ENCODE results near the gene MYH9.
"Not testable (repeated sequence)": the region's sequence is repeated elsewhere in the genome, so short reads cannot be mapped to it uniquely, and the experiment has no call there.

The MYH9 gene

DNA sequence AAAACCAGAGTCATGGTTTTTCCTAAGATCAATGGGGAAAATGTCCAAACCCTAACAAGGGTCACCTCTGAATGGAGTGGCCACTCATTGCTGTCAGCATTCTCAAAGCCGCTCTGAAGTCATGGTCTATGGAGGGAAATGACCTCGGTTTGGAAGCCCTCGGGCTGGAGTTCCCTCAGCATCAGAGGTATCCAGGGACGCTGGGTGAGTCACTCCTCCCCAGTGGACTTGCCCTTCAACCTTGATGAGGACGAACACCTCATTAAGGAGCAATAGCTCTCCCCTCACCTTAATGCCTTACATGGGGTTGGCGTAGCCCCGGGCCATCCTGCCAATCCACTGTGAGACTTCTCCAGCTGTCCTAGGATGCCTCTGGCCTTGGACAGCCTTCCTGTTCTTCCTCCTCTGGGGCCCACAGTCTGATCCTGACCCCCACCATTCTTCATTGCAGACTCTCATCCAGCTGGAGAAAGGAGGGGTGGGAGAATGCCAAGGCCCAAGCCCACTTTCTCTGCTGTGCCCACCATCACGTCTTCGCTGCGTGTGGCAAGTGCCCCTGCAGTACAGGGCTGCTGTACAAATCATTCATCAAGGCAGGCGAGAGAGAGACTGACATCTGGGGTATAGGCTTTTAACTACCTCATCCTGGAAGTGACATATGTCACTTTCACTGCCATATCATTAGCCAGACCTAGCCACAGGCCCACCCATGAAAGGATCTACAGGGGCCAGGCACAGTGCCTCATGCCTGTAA is 25.4 kb upstream of the MYH9 start:
- no peak for DNase-seq

- no peak for DNase-seq
Measured at GRCh38 chr22:36411589-36412258, 24.0 kb upstream of the MYH9 start.

DNA sequence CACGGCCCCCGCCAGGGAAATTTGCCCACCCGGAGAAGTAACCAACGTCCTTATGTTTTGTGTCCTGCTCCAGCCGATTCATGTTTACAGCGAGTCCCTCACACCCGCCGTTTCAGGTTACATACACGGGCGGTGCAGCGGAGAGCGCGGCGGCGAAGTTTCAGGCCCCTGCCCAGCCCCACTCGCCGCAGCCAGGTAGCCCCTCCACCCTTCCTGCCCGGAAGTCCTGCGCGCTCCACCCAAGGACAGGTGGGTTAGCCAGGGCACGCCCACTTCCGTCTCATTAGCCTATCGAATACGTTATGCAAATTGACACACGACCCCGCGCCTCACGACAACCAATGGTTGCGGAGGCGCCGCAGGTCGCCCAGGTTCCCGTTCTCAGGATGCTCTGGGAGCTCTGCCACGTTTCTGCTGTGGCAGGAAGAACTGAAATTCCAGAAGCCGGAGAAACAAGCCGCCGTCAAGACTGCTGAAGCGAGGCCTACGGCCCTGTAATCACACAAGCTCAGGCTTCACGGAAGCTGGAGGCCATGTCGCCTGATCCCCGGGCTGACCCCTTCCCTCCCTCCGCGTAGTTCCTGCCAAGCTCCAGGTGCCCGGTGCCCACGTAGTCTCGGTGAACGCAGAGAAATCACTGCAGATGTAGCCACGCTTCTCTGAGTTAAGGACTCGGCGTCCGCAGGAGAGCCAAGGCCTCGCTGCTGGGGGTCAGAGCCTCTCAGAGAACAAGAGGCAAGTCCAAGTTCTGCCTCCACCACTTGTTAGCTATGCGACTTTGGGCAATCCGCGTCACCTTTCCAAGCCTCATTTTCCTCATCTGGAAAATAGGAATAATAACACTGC is 22.4 kb upstream of the MYH9 start:
- DNase-seq: peak; percentile 97

DNA sequence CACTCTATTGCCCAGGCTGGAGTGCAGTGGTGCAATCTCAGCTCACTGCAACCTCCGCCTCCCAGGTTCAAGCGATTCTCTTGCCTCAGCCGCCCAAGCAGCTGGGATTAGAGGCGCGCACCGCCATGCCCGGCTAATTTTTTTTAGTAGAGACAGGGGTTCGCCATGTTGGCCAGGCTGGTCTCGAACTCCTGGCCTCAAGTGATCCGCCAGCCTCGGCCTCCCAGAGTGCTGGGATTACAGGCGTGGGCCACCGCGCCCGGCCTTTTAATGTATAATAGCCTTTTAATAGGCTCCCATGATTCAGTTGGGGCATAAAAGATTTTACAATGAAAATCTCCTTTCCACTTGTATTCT is 21.8 kb upstream of the MYH9 start:
- DNase-seq: not testable (repeated sequence)

- DNase-seq: no peak
Measured at GRCh38 chr22:36409056-36409455, 21.3 kb upstream of the MYH9 start.

DNA sequence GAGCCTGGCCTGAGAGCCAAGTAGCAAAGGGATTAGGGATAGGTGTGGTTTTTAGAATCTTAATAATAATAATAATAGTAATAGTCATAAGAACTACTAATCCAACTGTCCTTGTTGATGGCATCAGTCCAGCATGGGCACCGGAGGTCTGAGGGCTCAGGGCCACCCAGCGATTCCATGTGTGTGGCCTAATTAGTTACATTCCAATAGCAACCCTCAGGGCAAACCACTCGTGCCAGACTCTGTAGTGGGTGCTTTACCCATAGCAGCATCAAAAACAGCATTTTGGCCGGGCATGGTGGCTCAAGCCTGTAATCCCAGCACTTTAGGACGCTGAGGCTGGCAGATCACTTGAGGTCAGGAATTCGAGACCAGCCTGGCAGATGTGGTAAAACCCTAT is 19.0 kb upstream of the MYH9 start:
- DNase-seq: no peak

DNA sequence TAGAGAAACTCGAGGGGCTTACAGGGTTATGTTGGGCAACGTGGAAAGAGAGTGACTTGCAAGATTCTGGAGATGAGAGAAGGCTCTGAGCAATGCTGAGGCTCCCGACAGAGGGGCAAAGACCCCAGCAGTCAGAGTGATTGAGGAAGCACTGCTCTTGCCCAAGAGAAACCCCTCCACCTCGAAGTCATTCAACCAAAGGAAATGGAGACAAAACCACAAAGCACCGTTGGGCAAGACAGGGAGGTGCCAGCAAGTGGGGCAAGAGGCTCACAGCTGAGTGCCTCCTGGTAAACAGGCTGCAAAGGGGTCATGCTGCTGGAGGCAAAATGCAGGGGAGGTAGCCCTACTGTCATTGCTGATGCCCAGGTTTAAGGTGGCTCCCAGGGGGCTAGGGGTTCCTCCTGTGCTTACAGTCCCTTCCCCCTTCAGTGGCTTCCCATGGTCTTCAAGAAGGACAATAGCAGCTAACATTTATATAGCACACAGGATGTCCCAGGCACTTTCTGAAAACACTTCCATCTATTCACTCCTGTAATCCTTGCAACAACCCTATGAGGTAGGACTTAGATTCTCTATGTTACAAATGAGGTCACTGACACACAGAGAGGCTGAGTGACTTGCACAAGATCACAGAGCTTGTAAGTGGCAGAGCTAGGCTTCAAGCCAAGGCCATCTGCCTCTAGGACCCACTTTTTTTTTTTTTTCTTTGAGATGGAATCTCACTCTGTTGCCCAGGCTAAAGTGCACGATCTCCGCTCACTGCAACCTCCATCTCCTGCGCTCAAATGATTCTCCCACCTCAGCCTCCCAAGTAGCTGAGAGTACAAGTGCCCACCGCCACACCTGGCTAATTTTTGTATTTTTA is 18.1 kb upstream of the MYH9 start:
- DNase-seq: no peak

DNA sequence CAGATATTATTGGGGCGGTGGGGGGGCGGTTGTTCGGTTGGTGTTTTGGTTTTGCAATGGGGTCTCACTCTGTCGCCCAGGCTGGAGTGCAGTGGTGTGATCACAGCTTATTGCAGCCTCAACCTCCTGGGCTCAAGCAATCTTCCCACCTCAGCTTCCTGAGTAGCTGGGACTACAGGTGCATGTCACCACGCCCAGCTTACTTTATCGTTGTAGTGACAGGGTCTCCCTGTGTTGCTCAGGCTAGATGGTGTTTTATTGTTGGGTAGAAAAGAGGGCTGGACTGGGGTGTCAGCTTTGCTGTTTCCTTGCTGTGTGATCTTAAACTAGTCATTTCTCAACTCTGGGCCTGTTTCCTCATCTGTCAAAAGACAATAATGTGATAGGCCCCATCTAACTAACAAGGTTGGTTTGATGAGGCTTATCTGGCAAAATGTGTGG is 17.5 kb upstream of the MYH9 start:
- DNase-seq: no peak

- no peak for DNase-seq
Measured at GRCh38 chr22:36404446-36404845, 16.7 kb upstream of the MYH9 start.

- DNase-seq: no peak
Measured at GRCh38 chr22:36399472-36399778, 11.7 kb upstream of the MYH9 start.

- DNase-seq: no peak
Measured at GRCh38 chr22:36398601-36399471, 11.1 kb upstream of the MYH9 start.

DNA sequence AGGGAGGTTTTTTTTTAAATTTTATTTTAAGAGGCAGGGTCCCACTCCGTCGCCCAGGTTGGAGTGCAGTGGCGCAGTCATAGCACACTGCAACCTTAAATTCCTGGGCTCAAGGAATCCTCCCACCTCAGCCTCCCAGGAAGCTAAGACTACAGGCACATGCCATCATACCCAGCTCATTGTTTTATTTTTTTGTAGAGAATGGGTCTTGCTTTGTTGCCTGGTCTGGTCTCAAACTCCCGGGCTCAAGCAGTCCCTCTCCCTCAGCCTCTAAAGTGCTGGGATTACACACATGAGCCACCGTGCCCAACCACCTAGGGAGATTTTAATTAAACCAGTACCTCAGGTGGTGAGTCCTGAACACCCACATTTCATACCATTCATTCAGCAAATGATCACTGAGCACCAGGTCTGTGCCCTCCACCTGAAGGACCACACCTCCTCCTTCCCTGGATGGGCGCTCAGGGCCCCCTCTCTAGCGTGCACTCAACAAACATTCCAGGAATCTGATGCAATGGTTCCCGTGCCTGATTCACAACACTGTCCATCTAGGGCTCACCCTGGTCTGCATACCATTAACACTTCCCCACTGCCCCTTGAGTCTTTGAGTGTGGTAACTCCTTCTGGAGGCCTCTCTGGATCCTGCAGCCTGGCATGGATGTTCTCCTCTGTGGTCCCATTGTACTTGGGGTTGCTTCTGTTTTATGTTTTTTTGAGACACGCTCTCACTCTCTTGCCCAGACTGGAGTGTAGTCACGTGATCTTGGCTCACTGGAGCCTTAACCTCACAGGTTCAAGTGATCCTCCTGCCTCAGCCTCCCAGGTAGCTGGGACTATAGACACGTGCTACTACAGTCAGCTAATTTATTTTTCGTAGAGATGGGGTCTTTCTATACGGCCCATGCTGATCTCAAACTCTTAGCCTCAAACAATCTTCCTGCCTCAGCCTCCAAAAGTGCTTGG is 9.6 kb upstream of the MYH9 start:
- no peak for DNase-seq

- no peak for DNase-seq
Measured at GRCh38 chr22:36395915-36396314, 8.1 kb upstream of the MYH9 start.

DNA sequence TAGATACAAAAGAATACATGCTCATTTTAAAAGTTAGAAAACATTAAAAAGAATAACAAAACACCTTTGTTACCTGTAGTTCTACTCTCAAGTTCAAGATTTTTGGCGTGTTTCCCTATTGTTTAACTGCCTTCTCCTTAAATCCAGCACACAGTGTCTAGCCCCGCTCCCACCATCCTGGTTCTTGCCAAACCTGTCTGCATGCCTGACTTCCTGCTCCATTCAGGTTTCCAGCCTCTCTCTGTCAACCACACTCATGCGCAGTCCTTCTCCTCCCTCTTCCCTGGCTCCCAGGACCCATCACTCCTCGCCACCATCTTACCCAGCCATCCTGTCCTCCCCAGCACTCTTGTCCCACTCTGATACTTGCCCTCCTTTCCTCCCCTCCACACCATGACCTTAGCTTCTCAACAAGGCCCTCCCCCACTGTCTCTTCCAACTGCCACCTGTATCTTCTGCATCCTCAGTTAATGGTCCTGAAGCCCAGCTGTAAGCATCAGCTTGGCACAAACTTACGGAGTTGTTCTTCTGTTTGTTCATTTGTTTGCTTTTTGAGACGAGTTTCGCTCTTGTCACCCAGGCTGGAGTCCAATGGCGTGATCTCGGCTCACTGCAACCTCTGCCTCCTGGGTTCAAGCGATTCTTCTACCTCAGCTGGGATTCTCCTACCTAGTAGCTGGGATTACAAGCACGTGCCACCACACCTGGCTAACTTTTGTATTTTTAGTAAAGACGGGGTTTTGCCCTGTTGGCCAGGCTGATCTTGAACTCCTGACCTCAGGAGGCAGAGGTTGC is 7.5 kb upstream of the MYH9 start:
- DNase-seq: no peak

GRCh38 chr22:36391638-36392037 is 3.9 kb upstream of the MYH9 start:
- no peak for DNase-seq

DNA sequence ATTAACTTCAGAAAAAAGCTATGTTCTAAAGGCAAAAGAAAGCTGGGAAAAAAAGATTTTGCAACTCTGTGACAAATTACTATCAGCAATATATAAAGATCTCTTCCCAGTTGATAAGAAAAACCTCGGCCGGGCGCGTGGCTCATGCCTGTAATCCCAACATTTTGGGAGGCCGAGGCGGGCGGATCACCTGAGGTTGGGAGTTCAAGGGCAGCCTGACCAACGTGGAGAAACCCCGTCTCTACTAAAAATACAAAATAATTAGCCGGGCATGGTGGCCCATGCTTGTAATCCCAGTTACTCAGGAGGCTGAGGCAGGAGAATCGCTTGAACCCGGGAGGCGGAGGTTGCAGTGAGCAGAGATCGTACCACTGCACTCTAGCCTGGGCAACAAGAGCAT is 1.4 kb upstream of the MYH9 start:
- DNase-seq: not testable (repeated sequence)

- DNase-seq: no peak
Measured at GRCh38 chr22:36387709-36387958, 133 bp downstream of the MYH9 start.

DNA sequence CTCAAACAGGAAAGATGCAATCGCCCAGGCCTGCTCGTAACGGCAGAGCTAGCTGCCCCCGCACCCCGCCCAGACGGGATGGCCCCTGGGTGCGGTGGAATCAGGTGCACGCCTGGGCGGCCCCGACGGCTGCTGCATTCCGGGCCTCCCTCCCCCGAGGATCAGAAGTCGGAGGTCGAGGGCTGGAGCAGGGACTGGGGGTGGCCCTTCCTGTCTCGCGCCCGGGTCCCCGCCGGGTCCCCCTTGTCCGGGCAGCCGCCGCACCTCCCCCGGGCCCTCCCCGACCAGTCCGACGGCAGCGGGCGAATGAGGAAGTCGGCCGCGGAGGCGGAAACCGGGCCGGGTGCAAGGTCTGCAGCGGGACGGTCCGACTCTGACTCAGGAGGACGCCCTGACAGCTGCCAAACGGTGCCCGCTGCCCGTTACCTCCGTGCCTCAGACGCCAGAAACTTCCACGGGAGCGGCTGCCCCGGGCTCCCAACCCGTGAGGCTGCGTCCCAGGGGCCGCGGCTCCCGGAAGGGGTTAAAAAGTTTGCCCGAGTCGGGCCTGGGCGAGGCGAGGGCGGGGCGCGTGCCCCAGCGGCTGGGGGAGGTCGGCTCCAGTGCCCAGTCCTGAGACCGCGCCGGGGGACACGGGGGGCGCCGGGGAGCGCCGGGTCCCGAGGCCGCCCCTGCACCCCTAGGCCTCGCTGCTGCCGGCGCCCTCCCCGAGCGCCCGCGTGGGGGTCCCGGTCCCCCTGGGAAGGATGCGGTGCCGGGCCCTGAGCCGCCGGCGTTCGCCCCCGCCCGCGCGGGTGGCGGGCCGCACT is 663 bp downstream of the MYH9 start:
- no peak for DNase-seq

DNA sequence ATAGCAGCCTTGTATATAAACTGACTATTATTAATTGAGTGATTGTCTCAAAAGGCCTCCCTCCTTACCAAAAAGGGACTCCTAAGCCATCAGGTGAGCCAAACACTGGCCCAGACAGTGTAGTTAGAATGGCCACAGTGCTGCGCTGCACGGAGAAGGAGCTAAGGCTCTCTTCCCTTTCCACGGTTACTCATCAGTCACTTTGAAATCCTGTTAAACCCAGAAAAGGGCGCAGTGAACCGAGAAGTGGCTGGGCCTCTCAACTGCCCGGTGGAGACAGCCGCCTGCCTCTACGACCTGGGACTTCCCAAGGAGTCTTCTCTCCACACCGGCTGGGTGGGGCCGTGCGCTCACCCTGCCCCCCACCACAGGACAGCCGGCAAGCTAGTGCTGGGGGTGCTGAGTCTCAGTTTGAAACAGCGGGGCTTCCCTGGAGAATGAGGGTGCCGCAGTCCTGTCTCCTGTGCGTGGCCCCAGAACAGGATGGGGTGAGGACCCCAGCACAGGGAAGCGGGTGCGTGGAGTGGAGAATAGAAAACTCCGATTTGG is 1.3 kb downstream of the MYH9 start:
- no peak for DNase-seq
